B cell (primary cell): ENCODE data around the gene MICAL3. TPM values are rescaled to one million over a fixed set of nuclear protein-coding genes. Genes with fewer than 3 reads are reported as not detected.

Experiments used
- ATAC-seq: fragments of 200-7000 bp; cut with Tn5 transposase; one replicate; pipeline ENCODE4 v1.10.0; 2021; ENCODE audit warnings: low read depth, mild to moderate bottlenecking, moderate number of reproducible peaks, moderate library complexity
- CTCF ChIA-PET: fragments of 350-600 bp; sonication (Branson Sonifier 250); formaldehyde crosslinking; loops from one replicate; lab custom pipeline; 2021; ENCODE audit warnings: antibody characterized with exemption, inconsistent platforms; lab: Charles Lee
- POLR2A ChIA-PET: fragments of 350-600 bp; sonication (Branson Sonifier 250); formaldehyde crosslinking; loops from one replicate; lab custom pipeline; 2021; ENCODE audit warnings: antibody characterized with exemption; lab: Charles Lee
- DNase-seq: peaks from one replicate; pipeline ENCODE4 v3.0.0; 2013
- H2AFZ ChIP-seq: 2 replicates; pipeline ENCODE4 v1.6.1; 2012; ENCODE audit warnings: mild to moderate bottlenecking, low read depth, low read length; ENCODE audit not compliant: insufficient read depth, poor library complexity, severe bottlenecking
- H3K27ac ChIP-seq, 2 donors: 1 replicate in 1 of 2; 2 replicates in 1 of 2; pipeline ENCODE4 v1.5.1; 2012 to 2013; ENCODE audit warnings: low read length in 2 of 2, mild to moderate bottlenecking in 2 of 2, moderate library complexity in 1 of 2
- H3K27me3 ChIP-seq, 4 experiments: fragments of 200-600 bp in 1 of 4; sonication (generic) in 1 of 4; replicated peaks in 1 of 4; 1 replicate in 2 of 4; 2 replicates in 2 of 4; pipeline versions ENCODE4 v1.6.1 to v1.7.0; 2013 to 2016; ENCODE audit warnings: low read length in 3 of 4, mild to moderate bottlenecking in 2 of 4, mixed read lengths in 1 of 4, moderate library complexity in 1 of 4; ENCODE audit not compliant: insufficient read depth in 4 of 4, control insufficient read depth in 3 of 4; ENCODE audit errors: control extremely low read depth in 1 of 4
- H3K36me3 ChIP-seq, 2 experiments: replicated peaks in 1 of 2; 1 replicate in 1 of 2; 2 replicates in 1 of 2; pipeline versions ENCODE4 v1.6.1 to v1.7.1; 2013; ENCODE audit warnings: low read length in 1 of 2; ENCODE audit not compliant: insufficient read depth in 2 of 2, control insufficient read depth in 1 of 2; ENCODE audit errors: control extremely low read depth in 1 of 2, extremely low read depth in 1 of 2
- H3K4me1 ChIP-seq, 2 donors: fragments of 200-600 bp in 1 of 2; sonication (generic) in 1 of 2; 1 replicate in 1 of 2; 2 replicates in 1 of 2; pipeline versions ENCODE4 v1.5.1 to v1.6.1; 2013 to 2017; ENCODE audit warnings: low read length in 2 of 2; ENCODE audit not compliant: control insufficient read depth in 2 of 2, insufficient read depth in 2 of 2
- H3K4me2 ChIP-seq: replicated peaks from 2 replicates; pipeline ENCODE3; 2012; ENCODE audit warnings: mild to moderate bottlenecking, low read depth, low read length; ENCODE audit not compliant: poor library complexity, severe bottlenecking
- H3K4me3 ChIP-seq, 5 experiments: fragments of 200-600 bp in 1 of 5; sonication (generic) in 1 of 5; 1 replicate in 3 of 5; 2 replicates in 2 of 5; pipeline versions ENCODE4 v1.5.1 to v1.7.0; 2011 to 2016; ENCODE audit warnings: low read length in 4 of 5, mild to moderate bottlenecking in 4 of 5, low read depth in 2 of 5, control low read depth in 1 of 5, moderate library complexity in 1 of 5; ENCODE audit not compliant: insufficient read depth in 1 of 5; ENCODE audit errors: control extremely low read depth in 1 of 5, extremely low read depth in 1 of 5
- H3K79me2 ChIP-seq: fragments of 200-600 bp; sonication (generic); one replicate; pipeline ENCODE4 v1.6.0; 2016; ENCODE audit warnings: low read length; ENCODE audit not compliant: control insufficient read depth, insufficient read depth
- H3K9ac ChIP-seq: fragments of 200-600 bp; sonication (generic); 2 replicates; pipeline ENCODE4 v1.6.1; 2017; ENCODE audit warnings: mild to moderate bottlenecking, low read length, moderate library complexity
- H3K9me3 ChIP-seq, 3 donors: one replicate each; pipeline versions ENCODE4 v1.6.1 to v1.7.1; 2013; ENCODE audit warnings: low read length in 2 of 3; ENCODE audit not compliant: control insufficient read depth in 2 of 3, insufficient read depth in 1 of 3; ENCODE audit errors: control extremely low read depth in 1 of 3
- H4K20me1 ChIP-seq: 2 replicates; pipeline ENCODE4 v1.6.0; 2012; ENCODE audit warnings: mild to moderate bottlenecking, low read length; ENCODE audit not compliant: insufficient read depth, control insufficient read depth, poor library complexity, severe bottlenecking
- H3K27ac Mint-ChIP-seq: one replicate; pipeline ENCODE4 v1.8.0; 2021; ENCODE audit warnings: mixed read lengths
- H3K27me3 Mint-ChIP-seq: one replicate; pipeline ENCODE4 v1.8.0; 2021; ENCODE audit warnings: mixed read lengths
- H3K4me1 Mint-ChIP-seq: one replicate; pipeline ENCODE4 v1.8.0; 2021; ENCODE audit warnings: mixed read lengths
- H3K4me3 Mint-ChIP-seq: one replicate; pipeline ENCODE4 v1.8.0; 2021; ENCODE audit warnings: mixed read lengths
- H3K9me3 Mint-ChIP-seq: one replicate; pipeline ENCODE4 v1.8.0; 2022; ENCODE audit warnings: mixed read lengths; ENCODE audit not compliant: insufficient read depth
- EZH2 ChIP-seq: IDR thresholded peaks from 2 replicates; pipeline ENCODE4 v1.6.1; 2012; ENCODE audit warnings: borderline replicate concordance, low read depth, mild to moderate bottlenecking, moderate library complexity, low read length; ENCODE audit not compliant: insufficient read depth, poor library complexity, severe bottlenecking
- WGBS: methylation state at CpG from one replicate; pipeline ENCODE4 v1.1.5; 2013; ENCODE audit warnings: missing lambda C conversion rate; ENCODE audit not compliant: insufficient coverage; 5-methylcytosine and 5-hydroxymethylcytosine counted together
- intact Hi-C: fragments of 100-400 bp; cut with micrococcal nuclease; formaldehyde crosslinking; loops from one replicate; pipeline ENCODE4 v1.10.0; 2022
- polyA plus RNA-seq: library from polyadenylated mRNA; depleted of rRNA; stranded (reverse); fragments of >200 nt; gene quantifications from 2 replicates; pipeline ENCODE4 v1.2.3, GENCODE V29; 2012
- total RNA-seq, 2 donors: library from RNA; stranded (reverse); fragments of 120-200 nt in 1 of 2; gene quantifications; 1 replicate in 1 of 2; 2 replicates in 1 of 2; pipeline versions ENCODE4 v1.2.3 to v1.2.4, GENCODE V29; 2013 to 2022
- TF ChIP-seq, protein P1 (sequence below): fragments of 200-600 bp; IDR thresholded peaks from one replicate; pipeline ENCODE4 v1.8.0; 2022; ENCODE audit warnings: antibody characterized with exemption, mild to moderate bottlenecking

MICAL3 gene
- total and polyA plus RNA-seq, 2 donors (not counting 1 experiment from before 2014, with no cell fraction given), result 50.5 to 253 TPM

DNA sequence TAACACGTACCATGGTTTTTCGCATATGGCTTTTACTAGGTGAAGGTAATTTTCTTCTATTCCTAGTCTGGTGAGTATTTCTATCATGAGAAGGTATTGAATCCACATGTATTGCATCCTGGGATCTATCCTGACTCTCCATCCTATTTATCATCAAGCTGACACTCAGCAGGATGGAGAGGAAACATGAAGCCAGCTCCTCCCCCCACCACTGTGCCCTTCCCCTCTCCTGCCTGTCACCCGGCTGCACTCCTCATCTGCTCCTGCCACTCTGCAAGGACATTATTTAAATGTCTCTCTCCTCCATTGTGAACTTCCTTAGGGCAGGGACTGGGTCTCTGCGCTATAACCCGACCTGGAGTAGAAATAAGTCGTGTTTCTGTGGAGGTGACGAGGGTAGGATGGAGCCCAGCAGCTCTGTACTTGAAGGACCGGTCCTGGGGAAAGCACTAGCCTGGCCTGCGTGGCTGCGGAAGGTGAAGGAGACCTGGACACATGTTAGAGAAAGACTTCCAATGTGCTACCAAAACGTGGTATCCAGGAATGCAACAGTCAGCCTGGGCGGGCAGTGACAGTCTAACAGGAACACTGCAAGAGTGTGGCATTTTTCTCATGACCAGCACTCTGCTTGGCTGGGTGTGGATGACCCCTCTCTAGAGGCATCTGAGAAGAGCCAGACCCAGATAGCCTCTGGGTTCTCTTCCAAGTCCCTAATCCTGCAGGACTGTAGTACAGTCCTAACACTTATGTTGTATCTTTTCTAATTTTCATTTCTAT is 111.2 kb downstream of the MICAL3 start:
- no peak overlapping the region for H3K9ac ChIP-seq
- CTCF ChIA-PET, result no interaction called here

DNA sequence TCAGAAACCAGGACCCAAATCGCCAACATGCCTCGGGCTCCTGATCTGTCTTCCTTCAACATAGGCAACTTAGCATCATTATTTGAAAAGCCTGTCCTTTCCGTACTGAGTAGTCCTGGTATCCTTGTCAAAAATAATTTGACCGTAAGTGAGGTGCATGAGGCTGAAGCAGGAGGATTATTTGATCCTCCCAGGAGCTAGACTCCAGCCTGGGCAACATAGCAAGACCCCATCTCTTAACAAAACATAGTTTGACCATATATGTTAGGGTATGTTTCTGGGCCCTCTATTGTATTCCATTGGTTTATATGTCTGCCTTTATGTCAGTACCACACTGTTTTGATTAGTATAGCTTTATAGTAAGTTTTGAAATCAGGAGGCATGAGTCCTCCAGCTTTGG is 112.5 kb downstream of the MICAL3 start:
- DNase-seq (no peak), ATAC-seq (no peak)
- Mint-ChIP-seq H3K27ac (peak overlapping the region; percentile 65), H3K4me3 (no peak overlapping the region), H3K4me1 (peaks cover 71% of the 10 kb centered on the region), H3K9me3 (no peaks in the 10 kb centered on the region), H3K27me3 (no peaks in the 10 kb centered on the region)
- Histone ChIP-seq H3K4me3 (no peak overlapping the region), H2AFZ (no peak overlapping the region), H3K36me3 (peaks cover 0 to 15% of the 10 kb centered on the region in 2 experiments), H3K9ac (no peak overlapping the region), H3K27ac (peak overlapping the region in 1 of 2 donors; percentile 37), H4K20me1 (peaks cover 99% of the 10 kb centered on the region), H3K27me3 (no peaks in the 10 kb centered on the region), H3K4me1 (peaks cover 3 to 33% of the 10 kb centered on the region in 2 donors), H3K4me2 (no peak overlapping the region), H3K79me2 (peaks cover 99% of the 10 kb centered on the region), H3K9me3 (no peaks in the 10 kb centered on the region)
- 100% methylated on average over 1 of the region's 4 CpGs for WGBS
- POLR2A ChIA-PET, result no interaction called here
- TF ChIP-seq, protein P1, sequence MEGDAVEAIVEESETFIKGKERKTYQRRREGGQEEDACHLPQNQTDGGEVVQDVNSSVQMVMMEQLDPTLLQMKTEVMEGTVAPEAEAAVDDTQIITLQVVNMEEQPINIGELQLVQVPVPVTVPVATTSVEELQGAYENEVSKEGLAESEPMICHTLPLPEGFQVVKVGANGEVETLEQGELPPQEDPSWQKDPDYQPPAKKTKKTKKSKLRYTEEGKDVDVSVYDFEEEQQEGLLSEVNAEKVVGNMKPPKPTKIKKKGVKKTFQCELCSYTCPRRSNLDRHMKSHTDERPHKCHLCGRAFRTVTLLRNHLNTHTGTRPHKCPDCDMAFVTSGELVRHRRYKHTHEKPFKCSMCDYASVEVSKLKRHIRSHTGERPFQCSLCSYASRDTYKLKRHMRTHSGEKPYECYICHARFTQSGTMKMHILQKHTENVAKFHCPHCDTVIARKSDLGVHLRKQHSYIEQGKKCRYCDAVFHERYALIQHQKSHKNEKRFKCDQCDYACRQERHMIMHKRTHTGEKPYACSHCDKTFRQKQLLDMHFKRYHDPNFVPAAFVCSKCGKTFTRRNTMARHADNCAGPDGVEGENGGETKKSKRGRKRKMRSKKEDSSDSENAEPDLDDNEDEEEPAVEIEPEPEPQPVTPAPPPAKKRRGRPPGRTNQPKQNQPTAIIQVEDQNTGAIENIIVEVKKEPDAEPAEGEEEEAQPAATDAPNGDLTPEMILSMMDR, result no peak
- TF ChIP-seq EZH2, result no peak
- intact Hi-C loops, result loop anchor here (10.0 kb wide), 1 partner anchor 53 kb away; no protein-coding TSS in a partner anchor
- CTCF ChIA-PET, result interaction anchor here (1.5 to 3.5 kb wide), 2 partner anchors 22 to 164 kb away, joined by 3 to 17 read pairs; no protein-coding TSS in a partner anchor

More for the DNA sequence above, 111.2 kb downstream of the MICAL3 start:
- no peak overlapping the region for H2AFZ ChIP-seq
- TF ChIP-seq, protein P1, result no peak
- no peak for TF ChIP-seq EZH2
- no peak for DNase-seq
- ATAC-seq, result no peak
- Mint-ChIP-seq H3K9me3 (no peaks in the 10 kb centered on the region), H3K4me1 (peaks cover 63% of the 10 kb centered on the region), H3K27ac (peak overlapping the region; percentile 59), H3K27me3 (no peaks in the 10 kb centered on the region), H3K4me3 (no peak overlapping the region)
- peaks cover 16 to 45% of the 10 kb centered on the region in 2 donors for H3K4me1 ChIP-seq
- POLR2A ChIA-PET, result no interaction called here
- H3K27ac ChIP-seq, result no peak overlapping the region
- no peak overlapping the region for H3K4me3 ChIP-seq
- intact Hi-C loops, result loop anchor here (10.0 kb wide), 1 partner anchor 52 kb away; no protein-coding TSS in a partner anchor
- whole genome bisulfite sequencing, result 95% methylated on average over 10 of the region's 12 CpGs
- no peaks in the 10 kb centered on the region for H3K27me3 ChIP-seq
- peaks cover 0 to 6% of the 10 kb centered on the region in 2 experiments for H3K36me3 ChIP-seq
- peaks cover 99% of the 10 kb centered on the region for H4K20me1 ChIP-seq
- peaks cover 99% of the 10 kb centered on the region for H3K79me2 ChIP-seq
- H3K9me3 ChIP-seq, result no peaks in the 10 kb centered on the region
- H3K4me2 ChIP-seq, result no peak overlapping the region
